ENCODE measurements around the gene SERTAD3.

SERTAD3 gene

GRCh38 chr19:40403262-40403984 is 40.7 kb downstream of the SERTAD3 start:
- peaks cover 0 to 8% of the 10 kb centered on the region in 2 donors for H3K27me3 Mint-ChIP-seq
- H3K4me1 Mint-ChIP-seq (ENCODE audit: low read depth in 2 of 2): peaks cover 18 to 19% of the 10 kb centered on the region in 2 donors
- no peaks in the 10 kb centered on the region for H3K9me3 Mint-ChIP-seq
- H3K27ac Mint-ChIP-seq: peak overlapping the region; percentile 46 to 91
- H3K36me3 Mint-ChIP-seq (ENCODE audit: insufficient read depth): no peaks in the 10 kb centered on the region
- H3K4me3 Mint-ChIP-seq: peak overlapping the region; percentile 70 to 88
- peak; percentile 66 to 73 (median 66) for DNase-seq
- ATAC-seq (replicated peaks): peak; percentile 66

GRCh38 chr19:40400559-40400958 is 43.6 kb downstream of the SERTAD3 start:
- peaks cover 14 to 18% of the 10 kb centered on the region in 2 donors for H3K4me1 Mint-ChIP-seq (ENCODE audit: low read depth in 2 of 2)
- no peak for DNase-seq
- H3K9me3 Mint-ChIP-seq: no peaks in the 10 kb centered on the region
- no peaks in the 10 kb centered on the region for H3K36me3 Mint-ChIP-seq (ENCODE audit: insufficient read depth)
- no peak for ATAC-seq (replicated peaks)
- peaks cover 0 to 8% of the 10 kb centered on the region in 2 donors for H3K27me3 Mint-ChIP-seq
- H3K27ac Mint-ChIP-seq: no peak overlapping the region
- no peak overlapping the region for H3K4me3 Mint-ChIP-seq

- peak overlapping the region in 1 of 2 donors; percentile 42 for H3K27ac Mint-ChIP-seq
- H3K4me1 Mint-ChIP-seq (ENCODE audit: low read depth in 2 of 2): peaks cover 9 to 10% of the 10 kb centered on the region in 2 donors
- no peaks in the 10 kb centered on the region for H3K36me3 Mint-ChIP-seq (ENCODE audit: insufficient read depth)
- H3K4me3 Mint-ChIP-seq: no peak overlapping the region
- ATAC-seq (replicated peaks) (peak; percentile 53), DNase-seq (no peak)
- H3K27me3 Mint-ChIP-seq: peaks cover 0 to 8% of the 10 kb centered on the region in 2 donors
- H3K9me3 Mint-ChIP-seq: no peaks in the 10 kb centered on the region
Measured at GRCh38 chr19:40398417-40399131, 45.6 kb downstream of the SERTAD3 start.

GRCh38 chr19:40397568-40397906 is 46.6 kb downstream of the SERTAD3 start:
- H3K9me3 Mint-ChIP-seq: no peaks in the 10 kb centered on the region
- H3K4me3 Mint-ChIP-seq: no peak overlapping the region
- peaks cover 4 to 6% of the 10 kb centered on the region in 2 donors for H3K4me1 Mint-ChIP-seq (ENCODE audit: low read depth in 2 of 2)
- no peak overlapping the region for H3K27ac Mint-ChIP-seq
- H3K27me3 Mint-ChIP-seq: peaks cover 0 to 8% of the 10 kb centered on the region in 2 donors
- DNase-seq: no peak
- ATAC-seq (replicated peaks): no peak
- H3K36me3 Mint-ChIP-seq (ENCODE audit: insufficient read depth): no peaks in the 10 kb centered on the region

- Mint-ChIP-seq H3K27me3 (peaks cover 0 to 8% of the 10 kb centered on the region in 2 donors), H3K9me3 (no peaks in the 10 kb centered on the region), H3K36me3 (ENCODE audit: insufficient read depth) (no peaks in the 10 kb centered on the region), H3K27ac (no peak overlapping the region), H3K4me1 (ENCODE audit: low read depth in 2 of 2) (peaks cover 4 to 6% of the 10 kb centered on the region in 2 donors), H3K4me3 (no peak overlapping the region)
- DNase-seq: no peak
- no peak for ATAC-seq (replicated peaks)
Measured at GRCh38 chr19:40396886-40397567, 47.1 kb downstream of the SERTAD3 start.

GRCh38 chr19:40395956-40396355 is 48.2 kb downstream of the SERTAD3 start:
- Mint-ChIP-seq H3K27ac (no peak overlapping the region), H3K9me3 (no peaks in the 10 kb centered on the region), H3K4me3 (no peak overlapping the region), H3K27me3 (peaks cover 0 to 8% of the 10 kb centered on the region in 2 donors), H3K36me3 (ENCODE audit: insufficient read depth) (no peaks in the 10 kb centered on the region), H3K4me1 (ENCODE audit: low read depth in 2 of 2) (peaks cover 4 to 6% of the 10 kb centered on the region in 2 donors)
- DNase-seq (no peak), ATAC-seq (replicated peaks) (no peak)

GRCh38 chr19:40394816-40395210 is 49.3 kb downstream of the SERTAD3 start:
- DNase-seq (no peak), ATAC-seq (replicated peaks) (no peak)
- Mint-ChIP-seq H3K27ac (no peak overlapping the region), H3K4me1 (ENCODE audit: low read depth in 2 of 2) (peaks cover 6% of the 10 kb centered on the region in 2 donors), H3K27me3 (peaks cover 0 to 16% of the 10 kb centered on the region in 2 donors), H3K36me3 (ENCODE audit: insufficient read depth) (no peaks in the 10 kb centered on the region), H3K9me3 (no peaks in the 10 kb centered on the region), H3K4me3 (no peak overlapping the region)

GRCh38 chr19:40393894-40394815 is 50.0 kb downstream of the SERTAD3 start:
- Mint-ChIP-seq H3K27ac (no peak overlapping the region), H3K27me3 (peaks cover 0 to 12% of the 10 kb centered on the region in 2 donors), H3K4me1 (ENCODE audit: low read depth in 2 of 2) (peaks cover 2 to 3% of the 10 kb centered on the region in 2 donors), H3K4me3 (no peak overlapping the region), H3K36me3 (ENCODE audit: insufficient read depth) (no peaks in the 10 kb centered on the region), H3K9me3 (no peaks in the 10 kb centered on the region)
- DNase-seq: no peak
- no peak for ATAC-seq (replicated peaks)

GRCh38 chr19:40392894-40393517 is 51.1 kb downstream of the SERTAD3 start:
- no peaks in the 10 kb centered on the region for H3K9me3 Mint-ChIP-seq
- peaks cover 0 to 9% of the 10 kb centered on the region in 2 donors for H3K27me3 Mint-ChIP-seq
- ATAC-seq (replicated peaks) (no peak), DNase-seq (no peak)
- H3K4me1 Mint-ChIP-seq (ENCODE audit: low read depth in 2 of 2): peaks cover 0 to 3% of the 10 kb centered on the region in 2 donors
- H3K4me3 Mint-ChIP-seq: no peak overlapping the region
- H3K36me3 Mint-ChIP-seq (ENCODE audit: insufficient read depth): no peaks in the 10 kb centered on the region
- H3K27ac Mint-ChIP-seq: no peak overlapping the region

GRCh38 chr19:40392123-40392522 is 52.0 kb downstream of the SERTAD3 start:
- no peak for DNase-seq
- Mint-ChIP-seq H3K9me3 (no peaks in the 10 kb centered on the region), H3K36me3 (ENCODE audit: insufficient read depth) (no peaks in the 10 kb centered on the region), H3K27me3 (peaks cover 0 to 9% of the 10 kb centered on the region in 2 donors), H3K4me1 (ENCODE audit: low read depth in 2 of 2) (peaks cover 0 to 3% of the 10 kb centered on the region in 2 donors), H3K27ac (peak overlapping the region in 1 of 2 donors; percentile 18), H3K4me3 (no peak overlapping the region)
- ATAC-seq (replicated peaks): no peak
